ENCODE measurements around the gene CRYBG3.

CRYBG3 gene

DNA sequence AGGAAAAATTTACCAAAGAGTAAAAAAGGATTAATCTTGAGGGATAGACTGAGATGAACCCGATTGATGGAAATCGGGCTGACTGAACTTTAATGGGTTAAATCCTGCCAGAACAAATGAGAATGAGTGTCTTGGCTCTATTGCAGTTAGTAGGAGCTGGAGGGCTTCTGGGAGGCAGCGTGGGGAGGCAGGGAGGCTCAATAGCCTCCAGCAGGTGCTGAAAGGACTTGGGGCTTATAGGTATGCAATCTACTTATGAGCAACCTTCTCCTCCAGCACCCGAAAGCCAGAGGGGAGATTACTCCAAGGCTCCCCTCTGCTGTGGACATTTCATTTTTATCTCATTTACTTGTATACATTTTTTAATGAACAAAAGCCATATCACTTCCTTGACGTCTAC lies 1.0 kb upstream of the CRYBG3 start:
- Histone ChIP-seq H3K79me2 (ENCODE audit: insufficient read depth, low read length) (peaks cover 6% of the 10 kb centered on the region), H2AFZ (ENCODE audit: low read depth, low read length) (peak overlapping the region; percentile 79), H3K9me3 (ENCODE audit: insufficient read depth, low read length, severe bottlenecking) (no peaks in the 10 kb centered on the region), H3K4me2 (ENCODE audit: insufficient read depth, low read length) (peak overlapping the region; percentile 95), H3K4me1 (ENCODE audit: insufficient read depth, low read length) (peaks cover 38% of the 10 kb centered on the region), H3K4me3 (ENCODE audit: low read depth in 1 of 2, low read length in 2 of 2) (peak overlapping the region; percentile 64 to 83; a peak in 3 of 4 replicates), H4K20me1 (ENCODE audit: insufficient read depth, low read length) (no peaks in the 10 kb centered on the region), H3K9ac (ENCODE audit: low read depth, low read length) (peak overlapping the region; percentile 89), H3K27me3 (ENCODE audit: insufficient read depth, low read length, poor library complexity) (no peaks in the 10 kb centered on the region), H3K27ac (ENCODE audit: low read length) (peak overlapping the region; percentile 72), H3K36me3 (ENCODE audit: insufficient read depth, low read length) (no peaks in the 10 kb centered on the region)
- no peak for TF ChIP-seq EZH2 (IDR thresholded peaks at IDR 0.05; ENCODE audit: borderline replicate concordance, low read depth, low read length, severe bottlenecking)
- TF ChIP-seq, protein P1, sequence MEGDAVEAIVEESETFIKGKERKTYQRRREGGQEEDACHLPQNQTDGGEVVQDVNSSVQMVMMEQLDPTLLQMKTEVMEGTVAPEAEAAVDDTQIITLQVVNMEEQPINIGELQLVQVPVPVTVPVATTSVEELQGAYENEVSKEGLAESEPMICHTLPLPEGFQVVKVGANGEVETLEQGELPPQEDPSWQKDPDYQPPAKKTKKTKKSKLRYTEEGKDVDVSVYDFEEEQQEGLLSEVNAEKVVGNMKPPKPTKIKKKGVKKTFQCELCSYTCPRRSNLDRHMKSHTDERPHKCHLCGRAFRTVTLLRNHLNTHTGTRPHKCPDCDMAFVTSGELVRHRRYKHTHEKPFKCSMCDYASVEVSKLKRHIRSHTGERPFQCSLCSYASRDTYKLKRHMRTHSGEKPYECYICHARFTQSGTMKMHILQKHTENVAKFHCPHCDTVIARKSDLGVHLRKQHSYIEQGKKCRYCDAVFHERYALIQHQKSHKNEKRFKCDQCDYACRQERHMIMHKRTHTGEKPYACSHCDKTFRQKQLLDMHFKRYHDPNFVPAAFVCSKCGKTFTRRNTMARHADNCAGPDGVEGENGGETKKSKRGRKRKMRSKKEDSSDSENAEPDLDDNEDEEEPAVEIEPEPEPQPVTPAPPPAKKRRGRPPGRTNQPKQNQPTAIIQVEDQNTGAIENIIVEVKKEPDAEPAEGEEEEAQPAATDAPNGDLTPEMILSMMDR (IDR thresholded peaks at IDR 0.05; ENCODE audit: borderline replicate concordance, extremely low read depth, low read length, poor library complexity, severe bottlenecking), result no peak
- ATAC-seq (ENCODE audit: insufficient read depth, low read depth) (no peak), DNase-seq (no peak)

DNA sequence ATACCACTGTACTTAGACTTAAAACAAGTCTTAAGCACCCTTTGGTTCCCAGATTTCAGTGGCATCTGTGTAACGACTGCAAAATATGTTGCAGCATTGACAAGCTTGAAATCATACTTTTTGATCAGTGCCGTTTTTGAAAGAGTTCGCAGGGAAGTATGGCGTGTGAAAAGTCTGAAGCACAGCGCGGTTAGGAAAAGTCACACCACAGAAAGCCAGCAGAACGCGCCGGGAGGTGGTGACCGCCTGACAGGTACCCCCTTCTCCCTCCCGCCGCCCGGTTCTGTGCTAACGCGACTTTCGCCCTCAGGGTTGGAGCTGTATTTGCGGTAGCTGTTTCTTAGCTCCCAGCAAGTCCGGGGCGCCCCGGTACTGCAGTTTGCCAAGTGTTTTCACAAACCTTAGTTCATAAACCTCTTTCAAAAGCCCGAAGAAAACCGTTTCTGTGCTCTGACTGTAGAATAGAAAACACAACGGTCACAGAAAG lies 481 bp upstream of the CRYBG3 start:
- Histone ChIP-seq H2AFZ (ENCODE audit: low read depth, low read length) (peak overlapping the region; percentile 79), H3K79me2 (ENCODE audit: insufficient read depth, low read length) (peaks cover 6% of the 10 kb centered on the region), H3K27me3 (ENCODE audit: insufficient read depth, low read length, poor library complexity) (no peaks in the 10 kb centered on the region), H3K9me3 (ENCODE audit: insufficient read depth, low read length, severe bottlenecking) (no peaks in the 10 kb centered on the region), H3K36me3 (ENCODE audit: insufficient read depth, low read length) (no peaks in the 10 kb centered on the region), H3K4me1 (ENCODE audit: insufficient read depth, low read length) (peaks cover 34% of the 10 kb centered on the region), H3K4me3 (ENCODE audit: low read depth in 1 of 2, low read length in 2 of 2) (peak overlapping the region; percentile 64 to 83), H3K27ac (ENCODE audit: low read length) (peak overlapping the region; percentile 72), H3K4me2 (ENCODE audit: insufficient read depth, low read length) (peak overlapping the region; percentile 95), H3K9ac (ENCODE audit: low read depth, low read length) (peak overlapping the region; percentile 89), H4K20me1 (ENCODE audit: insufficient read depth, low read length) (no peaks in the 10 kb centered on the region)
- peak; percentile 59 for ATAC-seq (ENCODE audit: insufficient read depth, low read depth)
- no peak for DNase-seq
- TF ChIP-seq, protein P1 (IDR thresholded peaks at IDR 0.05; ENCODE audit: borderline replicate concordance, extremely low read depth, low read length, poor library complexity, severe bottlenecking), result no peak
- no peak for TF ChIP-seq EZH2 (IDR thresholded peaks at IDR 0.05; ENCODE audit: borderline replicate concordance, low read depth, low read length, severe bottlenecking)

DNA sequence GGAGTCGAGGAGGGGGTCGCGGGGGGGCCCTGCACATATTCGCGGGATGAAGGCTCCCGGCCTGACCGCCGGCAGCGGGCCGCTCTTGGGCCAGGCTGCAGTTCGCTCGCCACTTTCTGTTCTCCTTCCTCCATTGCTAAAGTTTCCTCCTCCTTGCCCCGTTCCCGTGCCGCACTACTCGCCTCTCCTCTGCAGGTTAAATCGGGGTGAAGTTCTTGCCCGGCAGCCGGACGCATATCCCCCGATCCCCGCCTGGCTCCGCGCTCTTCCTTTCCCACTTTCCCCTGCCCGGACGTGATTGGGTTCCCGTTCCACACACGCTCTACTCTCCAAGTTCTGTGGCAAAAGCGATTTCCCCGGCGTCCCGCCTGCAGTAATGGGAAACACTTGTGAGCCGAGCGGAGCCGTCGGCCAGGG lies 556 bp downstream of the CRYBG3 start:
- peak; percentile 18 for ATAC-seq (ENCODE audit: insufficient read depth, low read depth)
- peak overlapping the region; percentile 58; the same call in 1 of the 2 replicates for H3K27ac ChIP-seq (ENCODE audit: low read length)
- H3K9me3 ChIP-seq (ENCODE audit: insufficient read depth, low read length, severe bottlenecking), result no peaks in the 10 kb centered on the region
- TF ChIP-seq EZH2 (IDR thresholded peaks at IDR 0.05; ENCODE audit: borderline replicate concordance, low read depth, low read length, severe bottlenecking), result no peak
- TF ChIP-seq, protein P1 (IDR thresholded peaks at IDR 0.05; ENCODE audit: borderline replicate concordance, extremely low read depth, low read length, poor library complexity, severe bottlenecking), result no peak
- H3K4me3 ChIP-seq (ENCODE audit: low read depth in 1 of 2, low read length in 2 of 2), result peak overlapping the region; percentile 64 to 83
- peak overlapping the region; percentile 95 for H3K4me2 ChIP-seq (ENCODE audit: insufficient read depth, low read length)
- H3K79me2 ChIP-seq (ENCODE audit: insufficient read depth, low read length), result peaks cover 11% of the 10 kb centered on the region
- peaks cover 34% of the 10 kb centered on the region for H3K4me1 ChIP-seq (ENCODE audit: insufficient read depth, low read length)
- no peaks in the 10 kb centered on the region for H3K36me3 ChIP-seq (ENCODE audit: insufficient read depth, low read length)
- peak overlapping the region; percentile 89 for H3K9ac ChIP-seq (ENCODE audit: low read depth, low read length)
- peak; percentile 27 for DNase-seq
- peak overlapping the region; percentile 79 for H2AFZ ChIP-seq (ENCODE audit: low read depth, low read length)
- H3K27me3 ChIP-seq (ENCODE audit: insufficient read depth, low read length, poor library complexity), result no peaks in the 10 kb centered on the region
- 0 out of 2 replicates have a peak, but pooled peaks cover 2% of the 10 kb centered on the region for H4K20me1 ChIP-seq (ENCODE audit: insufficient read depth, low read length)
